ENCODE measurements around the gene PRKCA.

The PRKCA gene

GRCh38 chr17:66772148-66772812, 469.9 kb downstream of the PRKCA start:
- H3K36me3 ChIP-seq (ENCODE audit: insufficient read depth, low read length), result no peaks in the 10 kb centered on the region
- H3K4me2 ChIP-seq (ENCODE audit: low read depth, low read length, poor library complexity, severe bottlenecking), result no peak overlapping the region
- H2AFZ ChIP-seq (ENCODE audit: low read length), result no peak overlapping the region
- no peaks in the 10 kb centered on the region for H3K4me1 ChIP-seq (ENCODE audit: insufficient read depth, low read length, poor library complexity, severe bottlenecking)
- no peaks in the 10 kb centered on the region for H3K9me2 ChIP-seq (replicated peaks; ENCODE audit: low read depth, low read length)
- H3F3A ChIP-seq (ENCODE audit: low read depth), result no peaks in the 10 kb centered on the region
- H3K9ac ChIP-seq (ENCODE audit: low read depth, low read length, poor library complexity, severe bottlenecking), result no peak overlapping the region
- no peaks in the 10 kb centered on the region for H3K27me3 ChIP-seq (ENCODE audit: insufficient read depth, low read length, poor library complexity, severe bottlenecking)
- H4K20me1 ChIP-seq (ENCODE audit: insufficient read depth, low read length, poor library complexity, severe bottlenecking), result no peaks in the 10 kb centered on the region
- TF ChIP-seq CTCF (conservative IDR thresholded peaks at IDR 0.05; ENCODE audit: low read length), result no peak
- TF ChIP-seq EZH2phosphoT487 (IDR thresholded peaks at IDR 0.05; ENCODE audit: borderline replicate concordance), result no peak
- H3K79me2 ChIP-seq (ENCODE audit: insufficient read depth, low read length), result no peaks in the 10 kb centered on the region
- no peaks in the 10 kb centered on the region for H3K9me3 ChIP-seq (ENCODE audit: insufficient read depth, low read depth, low read length)
- H3K4me3 ChIP-seq (ENCODE audit: low read length, poor library complexity, severe bottlenecking), result no peak overlapping the region

- Histone ChIP-seq H3K4me1 (ENCODE audit: insufficient read depth, low read length, poor library complexity, severe bottlenecking) (no peaks in the 10 kb centered on the region), H3K9me2 (replicated peaks; ENCODE audit: low read depth, low read length) (no peaks in the 10 kb centered on the region), H3K79me2 (ENCODE audit: insufficient read depth, low read length) (no peaks in the 10 kb centered on the region), H4K20me1 (ENCODE audit: insufficient read depth, low read length, poor library complexity, severe bottlenecking) (no peaks in the 10 kb centered on the region), H2AFZ (ENCODE audit: low read length) (no peak overlapping the region), H3K4me3 (ENCODE audit: low read length, poor library complexity, severe bottlenecking) (no peak overlapping the region), H3K9ac (ENCODE audit: low read depth, low read length, poor library complexity, severe bottlenecking) (no peak overlapping the region), H3K27me3 (ENCODE audit: insufficient read depth, low read length, poor library complexity, severe bottlenecking) (no peaks in the 10 kb centered on the region), H3K36me3 (ENCODE audit: insufficient read depth, low read length) (no peaks in the 10 kb centered on the region), H3K9me3 (ENCODE audit: insufficient read depth, low read depth, low read length) (no peaks in the 10 kb centered on the region), H3K4me2 (ENCODE audit: low read depth, low read length, poor library complexity, severe bottlenecking) (no peak overlapping the region), H3F3A (ENCODE audit: low read depth) (no peaks in the 10 kb centered on the region)
- no peak for TF ChIP-seq CTCF (conservative IDR thresholded peaks at IDR 0.05; ENCODE audit: low read length)
- no peak for TF ChIP-seq EZH2phosphoT487 (IDR thresholded peaks at IDR 0.05; ENCODE audit: borderline replicate concordance)
Observed at GRCh38 chr17:66775271-66775670, 472.9 kb downstream of the PRKCA start.

GRCh38 chr17:66775881-66776400, 473.5 kb downstream of the PRKCA start:
- Histone ChIP-seq H3K9ac (ENCODE audit: low read depth, low read length, poor library complexity, severe bottlenecking) (no peak overlapping the region), H3K4me3 (ENCODE audit: low read length, poor library complexity, severe bottlenecking) (no peak overlapping the region), H2AFZ (ENCODE audit: low read length) (no peak overlapping the region), H3K27me3 (ENCODE audit: insufficient read depth, low read length, poor library complexity, severe bottlenecking) (no peaks in the 10 kb centered on the region), H3K36me3 (ENCODE audit: insufficient read depth, low read length) (no peaks in the 10 kb centered on the region), H3K4me2 (ENCODE audit: low read depth, low read length, poor library complexity, severe bottlenecking) (no peak overlapping the region), H3K9me3 (ENCODE audit: insufficient read depth, low read depth, low read length) (no peaks in the 10 kb centered on the region), H4K20me1 (ENCODE audit: insufficient read depth, low read length, poor library complexity, severe bottlenecking) (no peaks in the 10 kb centered on the region), H3K9me2 (replicated peaks; ENCODE audit: low read depth, low read length) (no peaks in the 10 kb centered on the region), H3K4me1 (ENCODE audit: insufficient read depth, low read length, poor library complexity, severe bottlenecking) (no peaks in the 10 kb centered on the region), H3K79me2 (ENCODE audit: insufficient read depth, low read length) (no peaks in the 10 kb centered on the region), H3F3A (ENCODE audit: low read depth) (no peaks in the 10 kb centered on the region)
- TF ChIP-seq EZH2phosphoT487 (IDR thresholded peaks at IDR 0.05; ENCODE audit: borderline replicate concordance), result no peak
- no peak for TF ChIP-seq CTCF (conservative IDR thresholded peaks at IDR 0.05; ENCODE audit: low read length)
